ENCODE data around the gene HPS6.
"Not testable (repeated sequence)": the region's sequence is repeated elsewhere in the genome, so short reads cannot be mapped to it uniquely, and the experiment has no call there.

HPS6 gene

GRCh38 chr10:102064868-102065560 is at the start of gene HPS6:
Gene HPS6 (plus strand): TSS chr10:102065349. CDS start chr10:102065475, 126 bp downstream.
- Histone ChIP-seq H3K9me3 (ENCODE audit: control insufficient read depth in 1 of 2, low read length in 2 of 2) (no peaks in the 10 kb centered on the region), H3K4me3 (ENCODE audit: low read depth in 1 of 2, low read length in 2 of 2) (peak within 1 kb of the TSS; percentile 84 to 92), H3K9ac (ENCODE audit: low read depth in 1 of 2, low read length in 2 of 2) (peak within 1 kb of the TSS; percentile 83 to 89), H3K27me3 (ENCODE audit: control insufficient read depth in 1 of 2, insufficient read depth in 2 of 2, low read length in 2 of 2) (no peaks in the 10 kb centered on the region), H3K27ac (ENCODE audit: low read depth, low read length) (peak within 1 kb of the TSS; percentile 86), H3K36me3 (ENCODE audit: control insufficient read depth in 1 of 2, insufficient read depth in 2 of 2, low read length in 2 of 2) (peaks cover 0 to 4% of the 10 kb centered on the region in 2 donors), H3K4me1 (ENCODE audit: control insufficient read depth in 1 of 2, insufficient read depth in 2 of 2, low read length in 2 of 2) (peaks cover 29 to 33% of the 10 kb centered on the region in 2 donors)

GRCh38 chr10:102016416-102016815 is 48.7 kb upstream of the HPS6 start:
- H3K36me3 ChIP-seq (ENCODE audit: control insufficient read depth in 1 of 2, insufficient read depth in 2 of 2, low read length in 2 of 2), result peaks cover 28 to 55% of the 10 kb centered on the region in 2 donors
- H3K27me3 ChIP-seq (ENCODE audit: control insufficient read depth in 1 of 2, insufficient read depth in 2 of 2, low read length in 2 of 2), result no peaks in the 10 kb centered on the region
- H3K4me1 ChIP-seq (ENCODE audit: control insufficient read depth in 1 of 2, insufficient read depth in 2 of 2, low read length in 2 of 2), result no peaks in the 10 kb centered on the region
- H3K9me3 ChIP-seq (ENCODE audit: control insufficient read depth in 1 of 2, low read length in 2 of 2), result no peaks in the 10 kb centered on the region
- H3K4me3 ChIP-seq (ENCODE audit: low read depth in 1 of 2, low read length in 2 of 2), result no peak overlapping the region
- H3K9ac ChIP-seq (ENCODE audit: low read depth in 1 of 2, low read length in 2 of 2), result no peak overlapping the region
- no peak overlapping the region for H3K27ac ChIP-seq (ENCODE audit: low read depth, low read length)

DNA sequence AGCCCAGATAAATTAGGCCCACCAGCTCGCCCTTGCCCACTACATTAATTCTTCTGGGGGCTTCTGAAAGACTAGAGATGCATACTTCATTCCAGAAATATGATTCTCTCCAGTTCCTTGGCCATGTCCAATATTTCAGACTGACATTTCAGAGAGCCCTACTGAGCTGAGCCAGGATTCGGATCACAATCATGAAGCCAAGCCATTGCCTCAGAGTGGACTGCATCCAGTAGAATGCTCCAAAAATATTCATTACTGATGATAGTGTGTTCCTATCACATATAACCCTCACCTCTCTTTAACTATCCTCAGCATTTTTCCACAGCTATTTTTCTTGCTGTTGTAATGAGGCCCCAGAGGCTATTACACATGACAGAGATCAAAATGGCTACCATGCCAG is 47.9 kb upstream of the HPS6 start:
- H3K4me3 ChIP-seq (ENCODE audit: low read depth in 1 of 2, low read length in 2 of 2), result no peak overlapping the region
- H3K4me1 ChIP-seq (ENCODE audit: control insufficient read depth in 1 of 2, insufficient read depth in 2 of 2, low read length in 2 of 2), result no peaks in the 10 kb centered on the region
- no peaks in the 10 kb centered on the region for H3K27me3 ChIP-seq (ENCODE audit: control insufficient read depth in 1 of 2, insufficient read depth in 2 of 2, low read length in 2 of 2)
- no peak overlapping the region for H3K27ac ChIP-seq (ENCODE audit: low read depth, low read length)
- no peak overlapping the region for H3K9ac ChIP-seq (ENCODE audit: low read depth in 1 of 2, low read length in 2 of 2)
- H3K36me3 ChIP-seq (ENCODE audit: control insufficient read depth in 1 of 2, insufficient read depth in 2 of 2, low read length in 2 of 2), result peaks cover 28 to 57% of the 10 kb centered on the region in 2 donors
- no peaks in the 10 kb centered on the region for H3K9me3 ChIP-seq (ENCODE audit: control insufficient read depth in 1 of 2, low read length in 2 of 2)

DNA sequence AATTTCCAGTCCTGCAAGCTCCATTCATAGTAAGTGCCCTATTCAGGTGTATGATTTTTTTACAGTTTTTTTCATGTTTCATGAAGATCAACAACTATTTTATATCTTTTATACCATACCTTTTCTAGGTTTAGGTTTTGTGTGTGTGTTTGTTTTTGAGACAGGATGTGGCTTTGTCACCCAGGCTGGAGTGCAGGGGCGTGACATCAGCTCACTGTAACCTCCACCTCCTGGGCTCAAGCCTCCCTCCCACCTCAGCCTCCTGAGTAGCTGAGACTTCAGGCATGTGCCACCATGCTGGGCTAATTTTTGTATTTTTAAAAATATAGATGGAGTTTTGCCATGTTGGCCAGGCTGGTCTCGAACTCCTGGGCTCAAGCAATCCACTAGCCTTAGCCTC is 44.2 kb upstream of the HPS6 start:
- no peaks in the 10 kb centered on the region for H3K9me3 ChIP-seq (ENCODE audit: control insufficient read depth in 1 of 2, low read length in 2 of 2)
- no peaks in the 10 kb centered on the region for H3K27me3 ChIP-seq (ENCODE audit: control insufficient read depth in 1 of 2, insufficient read depth in 2 of 2, low read length in 2 of 2)
- H3K4me1 ChIP-seq (ENCODE audit: control insufficient read depth in 1 of 2, insufficient read depth in 2 of 2, low read length in 2 of 2), result no peaks in the 10 kb centered on the region
- no peak overlapping the region for H3K9ac ChIP-seq (ENCODE audit: low read depth in 1 of 2, low read length in 2 of 2)
- H3K27ac ChIP-seq (ENCODE audit: low read depth, low read length), result no peak overlapping the region
- peaks cover 34 to 56% of the 10 kb centered on the region in 2 donors for H3K36me3 ChIP-seq (ENCODE audit: control insufficient read depth in 1 of 2, insufficient read depth in 2 of 2, low read length in 2 of 2)
- no peak overlapping the region for H3K4me3 ChIP-seq (ENCODE audit: low read depth in 1 of 2, low read length in 2 of 2)

DNA sequence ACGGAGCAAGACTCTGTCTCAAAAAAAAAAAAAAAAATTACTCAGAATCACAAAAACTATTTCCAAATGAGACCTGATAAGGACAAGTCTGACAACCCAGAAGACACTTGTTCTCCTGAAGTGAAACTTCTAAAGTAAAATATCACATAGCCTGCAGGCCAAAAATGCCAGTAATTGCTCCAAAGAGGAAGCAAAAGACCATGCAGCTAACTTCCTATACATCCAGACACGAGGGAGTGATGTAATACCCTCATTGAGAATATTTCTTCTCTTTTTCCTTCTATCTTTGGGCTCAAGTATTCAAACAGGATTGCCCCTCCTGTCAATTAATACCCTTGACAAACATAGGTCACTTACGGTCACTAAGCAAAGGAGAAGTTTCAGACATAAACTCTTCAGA is 40.4 kb upstream of the HPS6 start:
- H3K36me3 ChIP-seq (ENCODE audit: control insufficient read depth in 1 of 2, insufficient read depth in 2 of 2, low read length in 2 of 2), result peaks cover 26 to 71% of the 10 kb centered on the region in 2 donors
- no peaks in the 10 kb centered on the region for H3K27me3 ChIP-seq (ENCODE audit: control insufficient read depth in 1 of 2, insufficient read depth in 2 of 2, low read length in 2 of 2)
- H3K9ac ChIP-seq (ENCODE audit: low read depth in 1 of 2, low read length in 2 of 2), result no peak overlapping the region
- H3K27ac ChIP-seq (ENCODE audit: low read depth, low read length), result no peak overlapping the region
- no peak overlapping the region for H3K4me3 ChIP-seq (ENCODE audit: low read depth in 1 of 2, low read length in 2 of 2)
- H3K9me3 ChIP-seq (ENCODE audit: control insufficient read depth in 1 of 2, low read length in 2 of 2), result no peaks in the 10 kb centered on the region
- H3K4me1 ChIP-seq (ENCODE audit: control insufficient read depth in 1 of 2, insufficient read depth in 2 of 2, low read length in 2 of 2), result no peaks in the 10 kb centered on the region

DNA sequence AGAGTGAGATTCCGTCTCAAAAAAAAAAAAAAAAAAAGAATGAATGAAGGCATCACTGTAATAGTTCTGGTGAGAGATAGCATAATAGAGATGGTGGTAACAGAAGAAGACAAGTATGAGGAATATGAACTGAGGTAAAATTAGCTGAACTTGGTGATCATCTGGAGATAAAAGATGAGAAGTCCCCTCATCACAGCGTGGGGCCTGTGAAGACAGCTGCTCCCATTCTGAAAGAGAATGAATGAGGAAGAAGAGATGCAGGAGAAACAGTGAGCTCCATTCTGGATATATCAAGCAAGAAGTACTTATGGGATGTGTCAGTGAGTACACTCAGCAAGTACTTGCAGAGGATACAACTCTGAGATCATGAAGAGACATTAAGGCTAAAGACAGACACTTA is 37.9 kb upstream of the HPS6 start:
- no peaks in the 10 kb centered on the region for H3K27me3 ChIP-seq (ENCODE audit: control insufficient read depth in 1 of 2, insufficient read depth in 2 of 2, low read length in 2 of 2)
- no peaks in the 10 kb centered on the region for H3K9me3 ChIP-seq (ENCODE audit: control insufficient read depth in 1 of 2, low read length in 2 of 2)
- no peak overlapping the region for H3K27ac ChIP-seq (ENCODE audit: low read depth, low read length)
- H3K9ac ChIP-seq (ENCODE audit: low read depth in 1 of 2, low read length in 2 of 2), result no peak overlapping the region
- no peak overlapping the region for H3K4me3 ChIP-seq (ENCODE audit: low read depth in 1 of 2, low read length in 2 of 2)
- no peaks in the 10 kb centered on the region for H3K4me1 ChIP-seq (ENCODE audit: control insufficient read depth in 1 of 2, insufficient read depth in 2 of 2, low read length in 2 of 2)
- peaks cover 22 to 76% of the 10 kb centered on the region in 2 donors for H3K36me3 ChIP-seq (ENCODE audit: control insufficient read depth in 1 of 2, insufficient read depth in 2 of 2, low read length in 2 of 2)

DNA sequence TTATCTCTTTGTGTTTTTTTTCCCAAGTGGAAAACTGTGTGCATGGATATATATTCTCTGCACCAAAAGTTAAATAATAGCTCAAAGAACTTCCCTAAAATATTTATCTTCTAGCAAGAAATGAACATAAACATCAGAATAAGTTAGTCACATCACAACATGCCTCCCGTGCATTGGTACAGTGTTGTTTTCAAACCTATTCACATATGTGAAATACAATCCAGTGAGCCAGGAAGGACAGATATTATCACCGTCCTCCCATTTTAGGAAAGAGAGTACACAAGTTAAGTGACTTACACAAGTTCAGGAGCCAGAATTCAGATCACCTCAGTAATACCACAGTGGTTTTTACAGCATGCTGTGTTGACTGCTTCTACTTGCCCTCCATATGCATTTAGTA is 31.4 kb upstream of the HPS6 start:
- Histone ChIP-seq H3K27me3 (ENCODE audit: control insufficient read depth in 1 of 2, insufficient read depth in 2 of 2, low read length in 2 of 2) (no peaks in the 10 kb centered on the region), H3K9me3 (ENCODE audit: control insufficient read depth in 1 of 2, low read length in 2 of 2) (no peaks in the 10 kb centered on the region), H3K36me3 (ENCODE audit: control insufficient read depth in 1 of 2, insufficient read depth in 2 of 2, low read length in 2 of 2) (peaks cover 9 to 46% of the 10 kb centered on the region in 2 donors), H3K9ac (ENCODE audit: low read depth in 1 of 2, low read length in 2 of 2) (no peak overlapping the region), H3K4me3 (ENCODE audit: low read depth in 1 of 2, low read length in 2 of 2) (no peak overlapping the region), H3K27ac (ENCODE audit: low read depth, low read length) (no peak overlapping the region), H3K4me1 (ENCODE audit: control insufficient read depth in 1 of 2, insufficient read depth in 2 of 2, low read length in 2 of 2) (no peaks in the 10 kb centered on the region)

DNA sequence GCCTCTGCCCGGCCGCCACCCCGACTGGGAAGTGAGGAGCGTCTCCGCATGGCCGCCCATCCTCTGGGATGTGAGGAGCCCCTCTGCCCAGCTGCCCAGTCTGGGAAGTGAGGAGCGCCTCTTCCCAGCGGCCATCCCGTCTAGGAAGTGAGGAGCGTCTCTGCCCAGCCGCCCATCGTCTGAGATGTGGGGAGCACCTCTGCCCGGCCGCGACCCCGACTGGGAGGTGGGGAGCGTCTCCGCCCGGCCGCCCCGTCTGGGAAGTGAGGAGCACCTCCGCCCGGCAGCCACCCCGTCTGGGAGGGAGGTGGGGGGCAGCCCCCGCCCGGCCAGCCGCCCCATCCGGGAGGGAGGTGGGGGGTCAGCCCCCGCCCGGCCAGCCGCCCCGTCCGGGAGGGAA is 29.3 kb upstream of the HPS6 start:
- H3K4me1 ChIP-seq (ENCODE audit: control insufficient read depth in 1 of 2, insufficient read depth in 2 of 2, low read length in 2 of 2); H3K9ac ChIP-seq (ENCODE audit: low read depth in 1 of 2, low read length in 2 of 2); H3K27me3 ChIP-seq (ENCODE audit: control insufficient read depth in 1 of 2, insufficient read depth in 2 of 2, low read length in 2 of 2); H3K4me3 ChIP-seq (ENCODE audit: low read depth in 1 of 2, low read length in 2 of 2); H3K9me3 ChIP-seq (ENCODE audit: control insufficient read depth in 1 of 2, low read length in 2 of 2); H3K27ac ChIP-seq (ENCODE audit: low read depth, low read length): not testable (repeated sequence)
- H3K36me3 ChIP-seq (ENCODE audit: control insufficient read depth in 1 of 2, insufficient read depth in 2 of 2, low read length in 2 of 2), result peaks cover 9 to 37% of the 10 kb centered on the region in 2 donors

- Histone ChIP-seq H3K9me3 (ENCODE audit: control insufficient read depth in 1 of 2, low read length in 2 of 2) (no peaks in the 10 kb centered on the region), H3K27ac (ENCODE audit: low read depth, low read length) (no peak overlapping the region), H3K36me3 (ENCODE audit: control insufficient read depth in 1 of 2, insufficient read depth in 2 of 2, low read length in 2 of 2) (peaks cover 4 to 17% of the 10 kb centered on the region in 2 donors), H3K4me1 (ENCODE audit: control insufficient read depth in 1 of 2, insufficient read depth in 2 of 2, low read length in 2 of 2) (no peaks in the 10 kb centered on the region), H3K9ac (ENCODE audit: low read depth in 1 of 2, low read length in 2 of 2) (no peak overlapping the region), H3K4me3 (ENCODE audit: low read depth in 1 of 2, low read length in 2 of 2) (no peak overlapping the region), H3K27me3 (ENCODE audit: control insufficient read depth in 1 of 2, insufficient read depth in 2 of 2, low read length in 2 of 2) (no peaks in the 10 kb centered on the region)
Measured at GRCh38 chr10:102038410-102038809, 26.7 kb upstream of the HPS6 start.

DNA sequence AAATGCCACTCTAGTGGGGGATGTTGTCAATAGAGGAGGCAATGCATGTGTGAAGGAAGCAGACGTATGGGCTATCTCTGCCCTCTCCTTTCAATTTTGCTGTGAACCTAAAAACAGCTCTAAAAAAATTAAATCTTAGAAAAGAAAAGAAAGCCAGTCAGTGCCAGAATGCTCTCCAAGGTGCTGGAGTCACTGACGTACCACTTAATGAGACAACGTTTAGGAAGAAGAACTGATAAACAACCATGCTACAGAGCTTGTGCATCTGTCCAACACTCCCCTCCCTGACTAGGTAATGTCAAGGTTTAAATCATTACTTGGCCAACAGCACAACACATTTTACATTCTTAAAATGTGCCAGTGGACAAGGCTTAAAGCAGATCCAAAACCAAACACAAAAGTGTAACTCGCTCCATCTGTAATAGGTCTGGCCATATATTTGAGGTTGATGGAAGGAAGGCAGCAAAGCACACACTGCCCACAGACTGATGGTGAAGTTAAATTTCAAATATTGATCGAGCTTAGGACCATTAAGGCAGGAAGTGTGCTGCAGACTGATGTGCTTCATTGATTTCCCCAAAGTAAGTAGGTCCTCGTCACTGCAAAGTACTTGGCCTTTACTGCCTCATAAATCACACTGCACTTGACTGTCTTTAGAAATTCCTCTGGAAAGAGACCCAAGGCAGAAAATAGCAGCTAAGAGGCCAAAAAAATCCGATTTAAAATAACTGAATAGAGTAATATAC is 24.7 kb upstream of the HPS6 start:
- Histone ChIP-seq H3K9me3 (ENCODE audit: control insufficient read depth in 1 of 2, low read length in 2 of 2) (no peaks in the 10 kb centered on the region), H3K27me3 (ENCODE audit: control insufficient read depth in 1 of 2, insufficient read depth in 2 of 2, low read length in 2 of 2) (no peaks in the 10 kb centered on the region), H3K4me1 (ENCODE audit: control insufficient read depth in 1 of 2, insufficient read depth in 2 of 2, low read length in 2 of 2) (no peaks in the 10 kb centered on the region), H3K4me3 (ENCODE audit: low read depth in 1 of 2, low read length in 2 of 2) (no peak overlapping the region), H3K9ac (ENCODE audit: low read depth in 1 of 2, low read length in 2 of 2) (no peak overlapping the region), H3K36me3 (ENCODE audit: control insufficient read depth in 1 of 2, insufficient read depth in 2 of 2, low read length in 2 of 2) (peaks cover 4 to 13% of the 10 kb centered on the region in 2 donors), H3K27ac (ENCODE audit: low read depth, low read length) (no peak overlapping the region)

All from duodenal mucosa (tissue), 2 donors.